Measurements from ENCODE around the gene NRP2.

GRCh38 chr2:205771666-205772065 lies 89.4 kb downstream of the NRP2 start:
- TF ChIP-seq CTCF (CRISPR knock-in tag; IDR thresholded peaks at IDR 0.05) (no peak), THAP7 (CRISPR knock-in tag; IDR thresholded peaks at IDR 0.05) (no peak), ZNF33A (CRISPR knock-in tag; IDR thresholded peaks at IDR 0.05; ENCODE audit: borderline replicate concordance) (no peak)
